Stimulated activated CD4-positive, alpha-beta T cell treated with anti-CD3 and anti-CD28 coated beads, Interleukin-15, amount 100 ng/mL, for 24 hours (primary cell): Measurements from ENCODE around the gene MZB1.

ENCODE experiments used
- DNase-seq: peaks from one replicate; pipeline ENCODE4 v3.0.0-alpha.2; 2020

MZB1 gene

GRCh38 chr5:139389701-139390638, at the start of gene MZB1:
Gene MZB1, minus strand, starts transcription at chr5:139389913. Its CDS starts 57 bp downstream, at chr5:139389856.
- DNase-seq, result peak; percentile 68

- peak; percentile 95 for DNase-seq
These were observed 49.5 kb upstream of the MZB1 start, which contains the start of gene DNAJC18 for GRCh38 chr5:139439013-139439903. Gene DNAJC18, minus strand, starts transcription at chr5:139439525. Its CDS starts 80 bp downstream, at chr5:139439445.

GRCh38 chr5:139438707-139439012, 48.9 kb upstream of the MZB1 start:
- DNase-seq, result no peak

- DNase-seq, result no peak
These were observed 46.0 kb upstream of the MZB1 start for GRCh38 chr5:139435676-139436075.

- no peak for DNase-seq
These were observed 42.0 kb upstream of the MZB1 start for GRCh38 chr5:139431706-139432105.

GRCh38 chr5:139430015-139430414, 40.3 kb upstream of the MZB1 start:
- DNase-seq, result no peak

- no peak for DNase-seq
These were observed 36.6 kb upstream of the MZB1 start for GRCh38 chr5:139426203-139426885.

GRCh38 chr5:139425497-139425896, 35.8 kb upstream of the MZB1 start:
- no peak for DNase-seq

- DNase-seq, result peak; percentile 54
These were observed 32.7 kb upstream of the MZB1 start for GRCh38 chr5:139422307-139422893.

- DNase-seq, result no peak
These were observed 29.8 kb upstream of the MZB1 start for GRCh38 chr5:139419226-139420192.

- DNase-seq, result no peak
These were observed 29.1 kb upstream of the MZB1 start for GRCh38 chr5:139418793-139419192.

GRCh38 chr5:139417214-139417613, 27.5 kb upstream of the MZB1 start:
- no peak for DNase-seq

- no peak for DNase-seq
These were observed 26.9 kb upstream of the MZB1 start for GRCh38 chr5:139416651-139417050.

- no peak for DNase-seq
These were observed 26.2 kb upstream of the MZB1 start for GRCh38 chr5:139415869-139416268.

- DNase-seq, result peak; percentile 63
These were observed 25.6 kb upstream of the MZB1 start for GRCh38 chr5:139415221-139415861.

GRCh38 chr5:139414581-139415130, 24.9 kb upstream of the MZB1 start:
- peak; percentile 22 for DNase-seq

GRCh38 chr5:139413963-139414362, 24.2 kb upstream of the MZB1 start:
- peak; percentile 52 for DNase-seq

- DNase-seq, result no peak
These were observed 23.4 kb upstream of the MZB1 start for GRCh38 chr5:139413153-139413552.

GRCh38 chr5:139410993-139411828, 21.5 kb upstream of the MZB1 start:
- DNase-seq, result no peak
